Activated B cell treated with CpG ODN at 0.5 μM for 24 hours (primary cell): ENCODE results near the gene VAT1L. TPM values are rescaled to one million over a fixed set of nuclear protein-coding genes. Genes with fewer than 3 reads are reported as not detected.

ENCODE experiments used
- ATAC-seq: fragments of 200-7000 bp; cut with Tn5 transposase; one replicate; pipeline ENCODE4 v1.10.0; 2021; ENCODE audit warnings: low read depth, mild to moderate bottlenecking, moderate library complexity
- CTCF ChIA-PET: fragments of 350-600 bp; sonication (Branson Sonifier 250); formaldehyde crosslinking; loops from one replicate; lab custom pipeline; 2021; ENCODE audit warnings: antibody characterized with exemption; lab: Charles Lee
- POLR2A ChIA-PET: fragments of 350-600 bp; sonication (Branson Sonifier 250); formaldehyde crosslinking; loops from one replicate; lab custom pipeline; 2021; ENCODE audit warnings: antibody characterized with exemption; lab: Charles Lee
- DNase-seq: peaks from one replicate; pipeline ENCODE4 v3.0.0; 2022
- H3K27ac Mint-ChIP-seq: one replicate; pipeline ENCODE4 v1.8.0; 2020; ENCODE audit warnings: mixed read lengths
- H3K27me3 Mint-ChIP-seq: one replicate; pipeline ENCODE4 v1.8.0; 2021; ENCODE audit warnings: mixed read lengths
- H3K36me3 Mint-ChIP-seq: one replicate; pipeline ENCODE4 v1.8.0; 2021; ENCODE audit warnings: low read depth, mixed read lengths
- H3K4me1 Mint-ChIP-seq: one replicate; pipeline ENCODE4 v1.8.0; 2021; ENCODE audit warnings: mixed read lengths
- H3K4me3 Mint-ChIP-seq: one replicate; pipeline ENCODE4 v1.8.0; 2020; ENCODE audit warnings: mild to moderate bottlenecking, mixed read lengths
- H3K9me3 Mint-ChIP-seq: one replicate; pipeline ENCODE4 v1.8.0; 2020; ENCODE audit warnings: mixed read lengths
- CTCF ChIP-seq: fragments of 200-600 bp; IDR thresholded peaks from one replicate; pipeline ENCODE4 v1.8.0; 2022; ENCODE audit warnings: antibody characterized with exemption, mild to moderate bottlenecking
- intact Hi-C: fragments of 100-400 bp; cut with micrococcal nuclease; formaldehyde crosslinking; loops from one replicate; pipeline ENCODE4 v1.15.1; 2024
- total RNA-seq: library from RNA; stranded (reverse); gene quantifications from 2 replicates; pipeline ENCODE4 v1.2.3, GENCODE V29; 2022

Gene VAT1L
- total RNA-seq, 1 donor from 2014 or later, result not detected

GRCh38 chr16:77899416-77899815 is 111.1 kb downstream of the VAT1L start:
- Mint-ChIP-seq H3K4me1 (no peaks in the 10 kb centered on the region), H3K36me3 (no peaks in the 10 kb centered on the region), H3K4me3 (no peak overlapping the region), H3K27ac (no peak overlapping the region), H3K27me3 (no peaks in the 10 kb centered on the region), H3K9me3 (no peaks in the 10 kb centered on the region)
- no peak for ATAC-seq
- no peak for TF ChIP-seq CTCF
- no peak for DNase-seq
- intact Hi-C loops, result no loop called here
- ChIA-PET CTCF (no interaction called here), POLR2A (no interaction called here)

GRCh38 chr16:77905374-77905920 is 117.1 kb downstream of the VAT1L start:
- ChIA-PET CTCF (no interaction called here), POLR2A (no interaction called here)
- TF ChIP-seq CTCF, result no peak
- no peak for DNase-seq
- Mint-ChIP-seq H3K4me1 (no peaks in the 10 kb centered on the region), H3K9me3 (no peaks in the 10 kb centered on the region), H3K27me3 (no peaks in the 10 kb centered on the region), H3K27ac (no peak overlapping the region), H3K4me3 (no peak overlapping the region), H3K36me3 (no peaks in the 10 kb centered on the region)
- intact Hi-C loops, result no loop called here
- ATAC-seq, result no peak

GRCh38 chr16:77910021-77910420 is 121.7 kb downstream of the VAT1L start:
- H3K27me3 Mint-ChIP-seq, result no peaks in the 10 kb centered on the region
- H3K27ac Mint-ChIP-seq, result no peak overlapping the region
- intact Hi-C loops, result no loop called here
- no peaks in the 10 kb centered on the region for H3K9me3 Mint-ChIP-seq
- no peak for DNase-seq
- no peaks in the 10 kb centered on the region for H3K36me3 Mint-ChIP-seq
- ATAC-seq, result no peak
- POLR2A ChIA-PET, result no interaction called here
- TF ChIP-seq CTCF, result no peak
- no peak overlapping the region for H3K4me3 Mint-ChIP-seq
- H3K4me1 Mint-ChIP-seq, result no peaks in the 10 kb centered on the region
- CTCF ChIA-PET, result no interaction called here

DNA sequence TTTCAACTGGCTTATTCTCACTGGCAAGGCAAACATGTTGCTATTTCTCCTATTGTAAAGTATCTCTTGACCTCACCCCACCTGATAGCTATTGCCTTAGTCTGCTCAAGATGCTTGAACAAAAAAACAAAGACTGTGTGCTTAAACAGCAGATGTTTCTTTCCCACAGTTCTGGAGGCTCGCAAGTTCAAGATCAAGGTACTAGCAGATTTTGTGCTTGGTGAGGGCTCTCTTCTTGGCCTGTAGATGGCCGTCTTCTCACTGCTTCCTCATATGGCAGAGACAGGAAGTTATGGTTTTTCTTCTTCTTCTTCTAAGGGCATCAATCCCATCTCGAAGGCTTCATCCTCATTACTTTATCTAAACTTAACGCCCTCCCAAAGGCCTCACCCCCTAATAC is 124.3 kb downstream of the VAT1L start:
- Mint-ChIP-seq H3K4me3 (no peak overlapping the region), H3K27ac (no peak overlapping the region), H3K9me3 (no peaks in the 10 kb centered on the region), H3K4me1 (no peaks in the 10 kb centered on the region), H3K27me3 (no peaks in the 10 kb centered on the region), H3K36me3 (no peaks in the 10 kb centered on the region)
- POLR2A ChIA-PET, result no interaction called here
- CTCF ChIA-PET, result no interaction called here
- TF ChIP-seq CTCF, result no peak
- intact Hi-C loops, result no loop called here
- ATAC-seq (no peak), DNase-seq (no peak)

GRCh38 chr16:77913738-77914253 is 125.4 kb downstream of the VAT1L start:
- no peak overlapping the region for H3K27ac Mint-ChIP-seq
- CTCF ChIA-PET, result no interaction called here
- no peak for ATAC-seq
- H3K36me3 Mint-ChIP-seq, result no peaks in the 10 kb centered on the region
- H3K4me3 Mint-ChIP-seq, result no peak overlapping the region
- no peak for DNase-seq
- intact Hi-C loops, result no loop called here
- no peak for TF ChIP-seq CTCF
- no peaks in the 10 kb centered on the region for H3K27me3 Mint-ChIP-seq
- POLR2A ChIA-PET, result no interaction called here
- H3K9me3 Mint-ChIP-seq, result no peaks in the 10 kb centered on the region
- H3K4me1 Mint-ChIP-seq, result no peaks in the 10 kb centered on the region
